Neutrophil (primary cell): ENCODE measurements around the gene SLC4A7.

Experiments used
- H3K27ac ChIP-seq: fragments of 200-600 bp; sonication (generic); 2 replicates; pipeline ENCODE4 v1.5.1; 2016; ENCODE audit warnings: mild to moderate bottlenecking, moderate library complexity
- H3K27me3 ChIP-seq: fragments of 200-600 bp; sonication (generic); 2 replicates; pipeline ENCODE4 v1.6.0; 2016; ENCODE audit warnings: mild to moderate bottlenecking
- H3K36me3 ChIP-seq: fragments of 200-600 bp; sonication (generic); 2 replicates; pipeline ENCODE4 v1.5.1; 2017
- H3K4me1 ChIP-seq, 2 experiments: fragments of 200-600 bp in 1 of 2; sonication (generic) in 1 of 2; 1 replicate in 1 of 2; 2 replicates in 1 of 2; pipeline versions ENCODE4 v1.5.1 to v1.6.1; 2013 to 2016; ENCODE audit warnings: low read depth in 1 of 2, low read length in 1 of 2, mild to moderate bottlenecking in 1 of 2, moderate library complexity in 1 of 2; ENCODE audit not compliant: control insufficient read depth in 1 of 2, insufficient read depth in 1 of 2
- H3K4me3 ChIP-seq, 2 experiments: fragments of 200-600 bp in 1 of 2; sonication (generic) in 1 of 2; 1 replicate in 1 of 2; 2 replicates in 1 of 2; pipeline ENCODE4 v1.5.1; 2013 to 2016; ENCODE audit warnings: low read depth in 1 of 2, low read length in 1 of 2, mild to moderate bottlenecking in 1 of 2, moderate library complexity in 1 of 2
- H3K9me3 ChIP-seq: fragments of 200-600 bp; sonication (generic); 2 replicates; pipeline ENCODE4 v1.5.1; 2016
- CTCF ChIP-seq: fragments of 200-600 bp; sonication (generic); IDR thresholded peaks from 2 replicates; pipeline ENCODE4 v1.5.1; 2016; ENCODE audit warnings: antibody characterized with exemption

The SLC4A7 gene

DNA sequence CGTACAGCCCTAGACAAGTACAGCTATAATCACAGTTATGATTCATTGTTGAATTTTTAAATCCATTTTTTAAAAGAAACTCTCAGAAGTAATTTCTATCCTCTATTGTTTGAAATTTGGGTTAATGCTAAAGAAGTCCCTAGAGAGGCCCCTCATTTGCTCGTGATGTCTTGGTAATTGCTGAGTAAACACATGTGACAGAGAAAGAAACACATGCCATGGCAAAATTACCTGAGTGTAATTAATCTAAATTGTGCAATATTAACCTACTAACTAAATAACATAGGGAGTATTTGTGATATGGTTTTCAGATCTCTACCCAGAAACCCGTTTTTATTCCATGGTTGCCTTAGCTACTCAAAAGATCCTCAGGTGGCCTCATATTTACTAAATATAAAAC is 125.8 kb downstream of the SLC4A7 start:
- Histone ChIP-seq H3K9me3 (no peaks in the 10 kb centered on the region), H3K4me3 (no peak overlapping the region), H3K36me3 (no peaks in the 10 kb centered on the region), H3K4me1 (peaks cover 0 to 11% of the 10 kb centered on the region in 2 experiments), H3K27me3 (no peaks in the 10 kb centered on the region), H3K27ac (no peak overlapping the region)
- no peak for TF ChIP-seq CTCF

DNA sequence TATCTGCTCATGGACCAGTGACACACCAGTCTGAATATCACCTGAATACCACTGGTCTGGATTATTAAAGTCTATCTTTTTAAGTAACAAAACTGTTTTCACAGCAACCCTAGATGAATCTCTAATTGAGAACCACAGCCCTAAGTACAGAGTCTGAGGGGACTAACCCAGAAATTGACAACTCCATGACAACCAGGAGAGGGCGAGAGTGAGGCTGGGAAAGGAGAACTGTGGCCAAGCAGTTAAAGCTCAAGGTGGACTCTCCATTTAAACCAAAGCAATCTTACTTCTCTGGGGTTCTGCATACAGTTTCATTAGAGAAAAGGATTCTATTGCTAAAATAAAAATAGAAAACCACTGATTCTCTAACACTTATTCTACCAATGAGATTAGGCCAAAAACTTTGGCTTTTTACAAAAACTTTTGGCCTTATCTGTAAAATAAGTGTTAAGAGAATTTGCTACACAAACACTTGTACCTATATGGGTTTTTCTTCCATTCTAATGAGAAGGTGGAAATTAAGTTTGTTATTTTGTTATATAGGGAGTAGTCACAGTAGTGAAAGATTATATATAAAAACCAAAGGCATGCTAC is 126.4 kb downstream of the SLC4A7 start:
- no peak for TF ChIP-seq CTCF
- Histone ChIP-seq H3K9me3 (no peaks in the 10 kb centered on the region), H3K36me3 (no peaks in the 10 kb centered on the region), H3K27me3 (no peaks in the 10 kb centered on the region), H3K4me3 (no peak overlapping the region), H3K27ac (no peak overlapping the region), H3K4me1 (peaks cover 0 to 11% of the 10 kb centered on the region in 2 experiments)

DNA sequence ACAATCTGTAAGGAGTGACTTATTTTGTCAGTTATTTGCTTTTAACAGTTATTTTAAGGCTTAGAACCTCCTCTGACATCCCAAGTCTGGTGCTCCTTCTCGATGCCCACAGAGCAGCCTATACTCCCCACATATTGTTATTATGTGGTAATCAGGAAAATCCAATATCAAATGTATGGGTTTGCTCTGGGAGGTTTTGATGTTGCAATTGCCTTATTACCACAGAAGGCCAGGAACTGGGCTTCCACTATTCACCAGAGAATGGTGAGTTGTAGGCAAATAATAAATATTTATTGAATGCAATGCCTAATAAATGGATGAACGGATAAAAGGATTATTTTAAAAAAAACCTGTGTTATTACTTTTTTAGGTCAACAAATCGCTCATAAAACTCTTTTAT is 127.2 kb downstream of the SLC4A7 start:
- TF ChIP-seq CTCF = no peak
- Histone ChIP-seq H3K9me3 (no peaks in the 10 kb centered on the region), H3K4me1 (peaks cover 0 to 11% of the 10 kb centered on the region in 2 experiments), H3K36me3 (no peaks in the 10 kb centered on the region), H3K4me3 (no peak overlapping the region), H3K27ac (no peak overlapping the region), H3K27me3 (no peaks in the 10 kb centered on the region)

GRCh38 chr3:27354588-27355203 is 129.5 kb downstream of the SLC4A7 start:
- H3K36me3 ChIP-seq = no peaks in the 10 kb centered on the region
- no peak overlapping the region for H3K4me3 ChIP-seq
- no peaks in the 10 kb centered on the region for H3K27me3 ChIP-seq
- peaks cover 0 to 5% of the 10 kb centered on the region in 2 experiments for H3K4me1 ChIP-seq
- H3K27ac ChIP-seq = no peak overlapping the region
- no peak for TF ChIP-seq CTCF
- no peaks in the 10 kb centered on the region for H3K9me3 ChIP-seq

- Histone ChIP-seq H3K27me3 (no peaks in the 10 kb centered on the region), H3K9me3 (no peaks in the 10 kb centered on the region), H3K27ac (no peak overlapping the region), H3K36me3 (no peaks in the 10 kb centered on the region), H3K4me1 (peaks cover 0 to under 1% of the 10 kb centered on the region in 2 experiments), H3K4me3 (no peak overlapping the region)
- TF ChIP-seq CTCF = no peak
These were observed 130.0 kb downstream of the SLC4A7 start for GRCh38 chr3:27354161-27354560.
